ENCODE data around the gene ATG7.

DNA sequence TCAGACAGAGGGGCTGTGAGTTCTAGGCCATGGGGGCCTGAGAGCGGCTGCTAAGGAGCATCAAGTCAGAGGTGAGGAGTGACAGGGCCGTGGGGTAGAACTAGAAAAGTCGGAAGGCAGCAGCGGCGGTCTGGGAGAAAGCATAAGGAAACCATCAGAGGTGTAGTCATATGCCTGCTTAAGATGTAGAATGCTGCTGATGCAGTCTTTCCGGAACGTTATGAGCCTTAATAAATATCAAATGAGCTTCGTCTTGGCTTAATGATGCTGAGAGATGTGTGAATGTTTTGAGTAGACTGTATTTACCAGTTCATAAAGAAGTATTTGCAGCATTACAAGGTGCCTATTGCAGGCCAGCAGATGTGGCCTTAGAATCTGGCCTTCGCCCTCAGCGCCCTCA lies 15.2 kb downstream of the ATG7 start:
- TF ChIP-seq, protein P1, sequence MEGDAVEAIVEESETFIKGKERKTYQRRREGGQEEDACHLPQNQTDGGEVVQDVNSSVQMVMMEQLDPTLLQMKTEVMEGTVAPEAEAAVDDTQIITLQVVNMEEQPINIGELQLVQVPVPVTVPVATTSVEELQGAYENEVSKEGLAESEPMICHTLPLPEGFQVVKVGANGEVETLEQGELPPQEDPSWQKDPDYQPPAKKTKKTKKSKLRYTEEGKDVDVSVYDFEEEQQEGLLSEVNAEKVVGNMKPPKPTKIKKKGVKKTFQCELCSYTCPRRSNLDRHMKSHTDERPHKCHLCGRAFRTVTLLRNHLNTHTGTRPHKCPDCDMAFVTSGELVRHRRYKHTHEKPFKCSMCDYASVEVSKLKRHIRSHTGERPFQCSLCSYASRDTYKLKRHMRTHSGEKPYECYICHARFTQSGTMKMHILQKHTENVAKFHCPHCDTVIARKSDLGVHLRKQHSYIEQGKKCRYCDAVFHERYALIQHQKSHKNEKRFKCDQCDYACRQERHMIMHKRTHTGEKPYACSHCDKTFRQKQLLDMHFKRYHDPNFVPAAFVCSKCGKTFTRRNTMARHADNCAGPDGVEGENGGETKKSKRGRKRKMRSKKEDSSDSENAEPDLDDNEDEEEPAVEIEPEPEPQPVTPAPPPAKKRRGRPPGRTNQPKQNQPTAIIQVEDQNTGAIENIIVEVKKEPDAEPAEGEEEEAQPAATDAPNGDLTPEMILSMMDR (IDR thresholded peaks at IDR 0.05) = no peak
- no peak for TF ChIP-seq POLR2A (IDR thresholded peaks at IDR 0.05)

All from uterus (tissue), 2 donors.